ENCODE data around the gene UBE2L3.
"Not testable (repeated sequence)": the region's sequence is repeated elsewhere in the genome, so short reads cannot be mapped to it uniquely, and the experiment has no call there.

UBE2L3 gene

GRCh38 chr22:21567456-21568346, at the start of gene UBE2L3:
Gene UBE2L3 (plus strand): TSS chr22:21567714. CDS start chr22:21567745, 31 bp downstream.
- peak; percentile 61 for DNase-seq (ENCODE audit: low read depth, low spot score)

GRCh38 chr22:21526705-21527500, 40.6 kb upstream of the UBE2L3 start:
- not testable (repeated sequence) for DNase-seq (ENCODE audit: low read depth, low spot score)

- DNase-seq (ENCODE audit: low read depth, low spot score): not testable (repeated sequence)
Observed at GRCh38 chr22:21531525-21531924, 36.0 kb upstream of the UBE2L3 start.

GRCh38 chr22:21532863-21533648, 34.5 kb upstream of the UBE2L3 start:
- DNase-seq (ENCODE audit: low read depth, low spot score): not testable (repeated sequence)

- not testable (repeated sequence) for DNase-seq (ENCODE audit: low read depth, low spot score)
Observed at GRCh38 chr22:21539862-21540261, 27.7 kb upstream of the UBE2L3 start.

- DNase-seq (ENCODE audit: low read depth, low spot score): not testable (repeated sequence)
Observed at GRCh38 chr22:21544432-21545322, 22.8 kb upstream of the UBE2L3 start.

GRCh38 chr22:21549558-21549957, 18.0 kb upstream of the UBE2L3 start:
- DNase-seq (ENCODE audit: low read depth, low spot score): not testable (repeated sequence)

GRCh38 chr22:21550008-21550677, 17.4 kb upstream of the UBE2L3 start:
- not testable (repeated sequence) for DNase-seq (ENCODE audit: low read depth, low spot score)

GRCh38 chr22:21550678-21551047, 16.9 kb upstream of the UBE2L3 start:
- not testable (repeated sequence) for DNase-seq (ENCODE audit: low read depth, low spot score)

GRCh38 chr22:21551361-21551760, 16.2 kb upstream of the UBE2L3 start, which contains the start of gene RIMBP3C:
Gene RIMBP3C (minus strand): TSS chr22:21551461. CDS start chr22:21550976, 485 bp downstream.
- not testable (repeated sequence) for DNase-seq (ENCODE audit: low read depth, low spot score)

- not testable (repeated sequence) for DNase-seq (ENCODE audit: low read depth, low spot score)
Observed at GRCh38 chr22:21559345-21560125, 8.0 kb upstream of the UBE2L3 start.

- DNase-seq (ENCODE audit: low read depth, low spot score): not testable (repeated sequence)
Observed at GRCh38 chr22:21560657-21561056, 6.9 kb upstream of the UBE2L3 start.

- DNase-seq (ENCODE audit: low read depth, low spot score): no peak
Observed at GRCh38 chr22:21563912-21564311, 3.6 kb upstream of the UBE2L3 start.

- DNase-seq (ENCODE audit: low read depth, low spot score): no peak
Observed at GRCh38 chr22:21564411-21564810, 3.1 kb upstream of the UBE2L3 start.

GRCh38 chr22:21568347-21569075, 997 bp downstream of the UBE2L3 start:
- DNase-seq (ENCODE audit: low read depth, low spot score): no peak

- DNase-seq (ENCODE audit: low read depth, low spot score): not testable (repeated sequence)
Observed at GRCh38 chr22:21569076-21569427, 1.5 kb downstream of the UBE2L3 start.

- no peak for DNase-seq (ENCODE audit: low read depth, low spot score)
Observed at GRCh38 chr22:21569459-21570170, 2.1 kb downstream of the UBE2L3 start.

- no peak for DNase-seq (ENCODE audit: low read depth, low spot score)
Observed at GRCh38 chr22:21570398-21570797, 2.9 kb downstream of the UBE2L3 start.

Measured in activated naive CD8-positive, alpha-beta T cell treated with anti-CD3 and anti-CD28 coated beads, Interleukin-2, amount 50 U/mL, for 16 hours (primary cell).